Activated gamma-delta T cell treated with anti-CD3 and anti-CD28 coated beads, Interleukin-2, amount 50 U/mL, for 16 hours (primary cell): ENCODE data around the gene RHOBTB1.

Experiments used
- DNase-seq: peaks from one replicate; pipeline ENCODE4 v3.0.0-alpha.2; 2020; ENCODE audit warnings: low read depth

Gene RHOBTB1

GRCh38 chr10:60820093-60820754, 123.8 kb downstream of the RHOBTB1 start:
- DNase-seq = no peak
